HEK293 (cell line): ENCODE data around the gene ASCC1.

Source experiments
- CTCF ChIA-PET: fragments of 350-600 bp; formaldehyde crosslinking; extraction: SDS; loops from one replicate; lab custom pipeline; 2021; ENCODE audit warnings: antibody characterized with exemption; lab: Yijun Ruan, JAX
- POLR2A ChIA-PET: fragments of 300-600 bp; formaldehyde crosslinking; extraction: SDS; loops from one replicate; lab custom pipeline; 2020; ENCODE audit warnings: antibody characterized with exemption, inconsistent platforms; lab: Yijun Ruan, JAX
- H3K27ac ChIP-seq: fragments of 200-500 bp; sonication (Bioruptor generic); 2 replicates; pipeline ENCODE4 v1.5.1; 2014; ENCODE audit warnings: low read depth, low read length, control low read depth, inconsistent platforms; ENCODE audit errors: extremely low read depth
- H3K36me3 ChIP-seq, 2 experiments: fragments of 200-500 bp in 1 of 2; sonication (Bioruptor generic) in 1 of 2; 1 replicate in 1 of 2; 2 replicates in 1 of 2; pipeline ENCODE4 v1.5.1; 2014 to 2017; ENCODE audit warnings: inconsistent platforms in 2 of 2, low read length in 2 of 2; ENCODE audit not compliant: control insufficient read depth in 2 of 2, insufficient read depth in 1 of 2
- H3K4me1 ChIP-seq: fragments of 200-500 bp; sonication (Bioruptor generic); 2 replicates; pipeline ENCODE4 v1.5.1; 2014; ENCODE audit warnings: mild to moderate bottlenecking, low read length, inconsistent platforms; ENCODE audit not compliant: control insufficient read depth, insufficient read depth
- H3K4me3 ChIP-seq: 2 replicates; pipeline ENCODE4 v1.5.1; 2011; ENCODE audit warnings: low read depth, mild to moderate bottlenecking, control low read depth, low read length, moderate library complexity
- H3K9me3 ChIP-seq: fragments of 200-500 bp; sonication (Bioruptor generic); 2 replicates; pipeline ENCODE4 v1.5.1; 2014; ENCODE audit warnings: low read depth, low read length, inconsistent platforms; ENCODE audit not compliant: control insufficient read depth, insufficient read depth
- GLI4 ChIP-seq: fragments of 450-650 bp; formaldehyde crosslinking; IDR thresholded peaks from 2 replicates; pipeline ENCODE4 v1.5.1; 2016; ENCODE audit warnings: missing biosample characterization, missing genetic modification characterization
- KLF16 ChIP-seq: fragments of 450-650 bp; formaldehyde crosslinking; IDR thresholded peaks from 2 replicates; pipeline ENCODE4 v1.5.1; 2017; ENCODE audit warnings: missing biosample characterization, missing genetic modification characterization
- KLF7 ChIP-seq: fragments of 450-650 bp; formaldehyde crosslinking; IDR thresholded peaks from 2 replicates; pipeline ENCODE4 v1.5.1; 2016; ENCODE audit warnings: missing biosample characterization, missing genetic modification characterization, borderline replicate concordance
- MEIS1 ChIP-seq: sonication (generic); formaldehyde crosslinking; IDR thresholded peaks from 2 replicates; pipeline ENCODE4 v1.8.1; 2022; ENCODE audit warnings: missing genetic modification reagents, mild to moderate bottlenecking, borderline replicate concordance
- PRDM2 ChIP-seq: fragments of 450-650 bp; formaldehyde crosslinking; IDR thresholded peaks from 2 replicates; pipeline ENCODE4 v1.5.1; 2016; ENCODE audit warnings: missing biosample characterization, missing genetic modification characterization, borderline replicate concordance
- YY2 ChIP-seq: fragments of 450-650 bp; formaldehyde crosslinking; IDR thresholded peaks from 2 replicates; pipeline ENCODE4 v1.5.1; 2016; ENCODE audit warnings: missing biosample characterization, missing genetic modification characterization
- ZBTB17 ChIP-seq: fragments of 450-650 bp; formaldehyde crosslinking; IDR thresholded peaks from 2 replicates; pipeline ENCODE4 v1.5.1; 2016; ENCODE audit warnings: missing biosample characterization, missing genetic modification characterization
- ZBTB20 ChIP-seq: fragments of 450-650 bp; formaldehyde crosslinking; IDR thresholded peaks from 2 replicates; pipeline ENCODE4 v1.5.1; 2016; ENCODE audit warnings: missing biosample characterization, missing genetic modification characterization
- ZBTB48 ChIP-seq: fragments of 450-650 bp; formaldehyde crosslinking; IDR thresholded peaks from 2 replicates; pipeline ENCODE4 v1.5.1; 2016; ENCODE audit warnings: missing biosample characterization, missing genetic modification characterization
- ZBTB6 ChIP-seq: fragments of 450-650 bp; formaldehyde crosslinking; IDR thresholded peaks from 2 replicates; pipeline ENCODE4 v1.5.1; 2017; ENCODE audit warnings: missing biosample characterization, missing genetic modification characterization
- ZFP37 ChIP-seq: fragments of 450-650 bp; formaldehyde crosslinking; IDR thresholded peaks from 2 replicates; pipeline ENCODE4 v1.5.1; 2016; ENCODE audit warnings: missing biosample characterization, missing genetic modification characterization
- ZNF132 ChIP-seq: fragments of 450-650 bp; formaldehyde crosslinking; IDR thresholded peaks from 2 replicates; pipeline ENCODE4 v1.5.1; 2017; ENCODE audit warnings: missing biosample characterization, missing genetic modification characterization, borderline replicate concordance
- ZNF169 ChIP-seq: fragments of 450-650 bp; formaldehyde crosslinking; IDR thresholded peaks from 2 replicates; pipeline ENCODE4 v1.5.1; 2016; ENCODE audit warnings: missing biosample characterization, missing genetic modification characterization
- ZNF24 ChIP-seq: fragments of 450-650 bp; formaldehyde crosslinking; IDR thresholded peaks from 2 replicates; pipeline ENCODE4 v1.5.1; 2016; ENCODE audit warnings: missing biosample characterization, missing genetic modification characterization
- ZNF404 ChIP-seq: fragments of 450-650 bp; formaldehyde crosslinking; IDR thresholded peaks from 2 replicates; pipeline ENCODE4 v1.5.1; 2017; ENCODE audit warnings: missing biosample characterization, missing genetic modification characterization
- ZNF548 ChIP-seq: fragments of 450-650 bp; formaldehyde crosslinking; IDR thresholded peaks from 2 replicates; pipeline ENCODE4 v1.5.1; 2016; ENCODE audit warnings: missing biosample characterization, missing genetic modification characterization
- ZNF560 ChIP-seq: fragments of 450-650 bp; formaldehyde crosslinking; IDR thresholded peaks from 2 replicates; pipeline ENCODE4 v1.5.1; 2017; ENCODE audit warnings: missing biosample characterization, missing genetic modification characterization, borderline replicate concordance
- ZNF610 ChIP-seq: fragments of 450-650 bp; formaldehyde crosslinking; IDR thresholded peaks from 2 replicates; pipeline ENCODE4 v1.5.1; 2016; ENCODE audit warnings: missing biosample characterization, missing genetic modification characterization, borderline replicate concordance
- ZNF624 ChIP-seq: fragments of 450-650 bp; formaldehyde crosslinking; IDR thresholded peaks from 2 replicates; pipeline ENCODE4 v1.5.1; 2017; ENCODE audit warnings: missing biosample characterization, missing genetic modification characterization
- ZNF626 ChIP-seq: fragments of 450-650 bp; sonication (Bioruptor Pico); formaldehyde crosslinking; IDR thresholded peaks from 2 replicates; pipeline ENCODE4 v1.5.1; 2018; ENCODE audit warnings: missing biosample characterization, missing genetic modification characterization, inconsistent platforms
- ZNF670 ChIP-seq: fragments of 450-650 bp; formaldehyde crosslinking; IDR thresholded peaks from 2 replicates; pipeline ENCODE4 v1.5.1; 2016; ENCODE audit warnings: missing biosample characterization, missing genetic modification characterization, low read depth
- ZNF791 ChIP-seq: fragments of 450-650 bp; formaldehyde crosslinking; IDR thresholded peaks from 2 replicates; pipeline ENCODE4 v1.5.1; 2016; ENCODE audit warnings: missing biosample characterization, missing genetic modification characterization
- TF ChIP-seq, protein P1 (sequence below): fragments of 450-650 bp; formaldehyde crosslinking; IDR thresholded peaks from 2 replicates; pipeline ENCODE4 v1.5.1; 2016; ENCODE audit warnings: missing biosample characterization, missing genetic modification characterization
- TF ChIP-seq, protein P2 (sequence below): fragments of 450-650 bp; formaldehyde crosslinking; IDR thresholded peaks from 2 replicates; pipeline ENCODE4 v1.5.1; 2016; ENCODE audit warnings: missing biosample characterization, missing genetic modification characterization, low read depth
- TF ChIP-seq, protein P3 (sequence below): fragments of 450-650 bp; formaldehyde crosslinking; IDR thresholded peaks from 2 replicates; pipeline ENCODE4 v1.5.1; 2017; ENCODE audit warnings: missing biosample characterization, missing genetic modification characterization
- TF ChIP-seq, protein P4 (sequence below): fragments of 450-650 bp; formaldehyde crosslinking; IDR thresholded peaks from 2 replicates; pipeline ENCODE4 v1.5.1; 2016; ENCODE audit warnings: missing biosample characterization, missing genetic modification characterization

ASCC1 gene

DNA sequence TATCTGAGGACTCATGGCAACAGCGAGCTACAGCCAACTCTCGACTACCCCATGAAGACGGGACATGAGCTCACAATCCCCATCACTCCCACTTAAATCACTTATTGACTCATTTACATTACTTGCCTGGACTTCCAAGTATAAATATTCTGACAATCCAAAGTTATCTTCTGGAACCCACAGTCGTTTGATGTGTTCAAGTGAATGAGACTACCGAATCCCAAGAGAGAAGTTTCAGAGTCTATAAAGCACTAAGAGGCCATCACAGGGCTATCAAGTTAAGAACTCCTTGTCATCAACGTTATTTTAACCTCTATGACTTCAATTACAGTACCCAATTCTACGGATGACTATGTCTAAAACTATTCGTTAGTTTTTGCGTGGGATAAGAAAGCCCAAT, 11.8 kb downstream of the ASCC1 start:
- POLR2A ChIA-PET = no interaction called here
- Histone ChIP-seq H3K4me1 (no peaks in the 10 kb centered on the region; the same call in 1 of the 2 replicates), H3K27ac (peak overlapping the region; percentile 6; the same call in 1 of the 2 replicates), H3K4me3 (no peak overlapping the region), H3K36me3 (peaks cover 40 to 45% of the 10 kb centered on the region in 2 experiments; a peak in 2 of 3 replicates), H3K9me3 (no peaks in the 10 kb centered on the region)
- CTCF ChIA-PET = interaction anchor here (0.6 to 0.8 kb wide), 2 partner anchors 44 to 77 kb away, joined by 3 read pairs; no protein-coding TSS in a partner anchor
- TF ChIP-seq KLF7 (tag by site-specific recombination) (peak; percentile 69; the same call in 1 of the 2 replicates), MEIS1 (CRISPR knock-in tag) (no peak), ZNF560 (no peak), ZBTB17 (tag by site-specific recombination) (peak; percentile 78), ZNF626 (tag by site-specific recombination) (no peak), KLF16 (no peak), ZNF404 (no peak), YY2 (tag by site-specific recombination) (no peak), ZBTB48 (tag by site-specific recombination) (no peak), ZNF610 (tag by site-specific recombination) (peak; percentile 81), ZNF670 (tag by site-specific recombination) (no peak), ZNF791 (tag by site-specific recombination) (no peak), ZFP37 (no peak), ZNF169 (tag by site-specific recombination) (no peak), ZNF132 (no peak), PRDM2 (no peak), ZNF548 (no peak), ZBTB20 (no peak), ZBTB6 (tag by site-specific recombination) (peak; percentile 40; the same call in 1 of the 2 replicates), ZNF24 (tag by site-specific recombination) (peak; percentile 99), GLI4 (tag by site-specific recombination) (no peak), ZNF624 (tag by site-specific recombination) (no peak)
- TF ChIP-seq, protein P1, sequence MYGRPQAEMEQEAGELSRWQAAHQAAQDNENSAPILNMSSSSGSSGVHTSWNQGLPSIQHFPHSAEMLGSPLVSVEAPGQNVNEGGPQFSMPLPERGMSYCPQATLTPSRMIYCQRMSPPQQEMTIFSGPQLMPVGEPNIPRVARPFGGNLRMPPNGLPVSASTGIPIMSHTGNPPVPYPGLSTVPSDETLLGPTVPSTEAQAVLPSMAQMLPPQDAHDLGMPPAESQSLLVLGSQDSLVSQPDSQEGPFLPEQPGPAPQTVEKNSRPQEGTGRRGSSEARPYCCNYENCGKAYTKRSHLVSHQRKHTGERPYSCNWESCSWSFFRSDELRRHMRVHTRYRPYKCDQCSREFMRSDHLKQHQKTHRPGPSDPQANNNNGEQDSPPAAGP (tag by site-specific recombination) = peak; percentile 92
- TF ChIP-seq, protein P2, sequence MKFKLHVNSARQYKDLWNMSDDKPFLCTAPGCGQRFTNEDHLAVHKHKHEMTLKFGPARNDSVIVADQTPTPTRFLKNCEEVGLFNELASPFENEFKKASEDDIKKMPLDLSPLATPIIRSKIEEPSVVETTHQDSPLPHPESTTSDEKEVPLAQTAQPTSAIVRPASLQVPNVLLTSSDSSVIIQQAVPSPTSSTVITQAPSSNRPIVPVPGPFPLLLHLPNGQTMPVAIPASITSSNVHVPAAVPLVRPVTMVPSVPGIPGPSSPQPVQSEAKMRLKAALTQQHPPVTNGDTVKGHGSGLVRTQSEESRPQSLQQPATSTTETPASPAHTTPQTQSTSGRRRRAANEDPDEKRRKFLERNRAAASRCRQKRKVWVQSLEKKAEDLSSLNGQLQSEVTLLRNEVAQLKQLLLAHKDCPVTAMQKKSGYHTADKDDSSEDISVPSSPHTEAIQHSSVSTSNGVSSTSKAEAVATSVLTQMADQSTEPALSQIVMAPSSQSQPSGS (tag by site-specific recombination) = peak; percentile 90
- TF ChIP-seq, protein P3, sequence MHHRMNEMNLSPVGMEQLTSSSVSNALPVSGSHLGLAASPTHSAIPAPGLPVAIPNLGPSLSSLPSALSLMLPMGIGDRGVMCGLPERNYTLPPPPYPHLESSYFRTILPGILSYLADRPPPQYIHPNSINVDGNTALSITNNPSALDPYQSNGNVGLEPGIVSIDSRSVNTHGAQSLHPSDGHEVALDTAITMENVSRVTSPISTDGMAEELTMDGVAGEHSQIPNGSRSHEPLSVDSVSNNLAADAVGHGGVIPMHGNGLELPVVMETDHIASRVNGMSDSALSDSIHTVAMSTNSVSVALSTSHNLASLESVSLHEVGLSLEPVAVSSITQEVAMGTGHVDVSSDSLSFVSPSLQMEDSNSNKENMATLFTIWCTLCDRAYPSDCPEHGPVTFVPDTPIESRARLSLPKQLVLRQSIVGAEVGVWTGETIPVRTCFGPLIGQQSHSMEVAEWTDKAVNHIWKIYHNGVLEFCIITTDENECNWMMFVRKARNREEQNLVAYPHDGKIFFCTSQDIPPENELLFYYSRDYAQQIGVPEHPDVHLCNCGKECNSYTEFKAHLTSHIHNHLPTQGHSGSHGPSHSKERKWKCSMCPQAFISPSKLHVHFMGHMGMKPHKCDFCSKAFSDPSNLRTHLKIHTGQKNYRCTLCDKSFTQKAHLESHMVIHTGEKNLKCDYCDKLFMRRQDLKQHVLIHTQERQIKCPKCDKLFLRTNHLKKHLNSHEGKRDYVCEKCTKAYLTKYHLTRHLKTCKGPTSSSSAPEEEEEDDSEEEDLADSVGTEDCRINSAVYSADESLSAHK = peak; percentile 88
- TF ChIP-seq, protein P4, sequence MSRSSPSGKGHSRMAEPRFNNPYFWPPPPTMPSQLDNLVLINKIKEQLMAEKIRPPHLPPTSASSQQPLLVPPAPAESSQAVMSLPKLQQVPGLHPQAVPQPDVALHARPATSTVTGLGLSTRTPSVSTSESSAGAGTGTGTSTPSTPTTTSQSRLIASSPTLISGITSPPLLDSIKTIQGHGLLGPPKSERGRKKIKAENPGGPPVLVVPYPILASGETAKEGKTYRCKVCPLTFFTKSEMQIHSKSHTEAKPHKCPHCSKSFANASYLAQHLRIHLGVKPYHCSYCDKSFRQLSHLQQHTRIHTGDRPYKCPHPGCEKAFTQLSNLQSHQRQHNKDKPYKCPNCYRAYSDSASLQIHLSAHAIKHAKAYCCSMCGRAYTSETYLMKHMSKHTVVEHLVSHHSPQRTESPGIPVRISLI (tag by site-specific recombination) = 0 out of 2 replicates have a peak, but pooled peaks have one; percentile 73
